IMR-90 (cell line): ENCODE measurements around the gene POLA2.

Experiments
- BHLHE40 ChIP-seq: fragments of 150-350 bp; IDR thresholded peaks from 2 replicates; pipeline ENCODE4 v1.6.1; 2016; ENCODE audit warnings: mild to moderate bottlenecking, low read depth, low read length
- CEBPB ChIP-seq: IDR thresholded peaks from 2 replicates; pipeline ENCODE4 v1.6.1; 2012; ENCODE audit warnings: low read depth, low read length, improper control_type of control experiment
- POLR2A ChIP-seq: IDR thresholded peaks from 2 replicates; pipeline ENCODE4 v1.6.1; 2012; ENCODE audit warnings: mild to moderate bottlenecking, low read depth, low read length
- RAD21 ChIP-seq: IDR thresholded peaks from 2 replicates; pipeline ENCODE4 v1.6.1; 2012; ENCODE audit warnings: low read length, improper control_type of control experiment
- SMC3 ChIP-seq: fragments of 150-350 bp; IDR thresholded peaks from 2 replicates; pipeline ENCODE4 v1.6.1; 2016; ENCODE audit warnings: low read depth, mild to moderate bottlenecking, antibody characterized with exemption, low read length, moderate library complexity
- TF ChIP-seq, protein P1 (sequence below): conservative IDR thresholded peaks from 2 replicates; pipeline ENCODE4 v1.5.1; 2012; ENCODE audit warnings: mild to moderate bottlenecking, low read depth, low read length, improper control_type of control experiment
- TF ChIP-seq, protein P2 (sequence below): fragments of 150-350 bp; IDR thresholded peaks from 2 replicates; pipeline ENCODE4 v1.6.1; 2016; ENCODE audit warnings: low read depth, mild to moderate bottlenecking, low read length, moderate library complexity, borderline replicate concordance

DNA sequence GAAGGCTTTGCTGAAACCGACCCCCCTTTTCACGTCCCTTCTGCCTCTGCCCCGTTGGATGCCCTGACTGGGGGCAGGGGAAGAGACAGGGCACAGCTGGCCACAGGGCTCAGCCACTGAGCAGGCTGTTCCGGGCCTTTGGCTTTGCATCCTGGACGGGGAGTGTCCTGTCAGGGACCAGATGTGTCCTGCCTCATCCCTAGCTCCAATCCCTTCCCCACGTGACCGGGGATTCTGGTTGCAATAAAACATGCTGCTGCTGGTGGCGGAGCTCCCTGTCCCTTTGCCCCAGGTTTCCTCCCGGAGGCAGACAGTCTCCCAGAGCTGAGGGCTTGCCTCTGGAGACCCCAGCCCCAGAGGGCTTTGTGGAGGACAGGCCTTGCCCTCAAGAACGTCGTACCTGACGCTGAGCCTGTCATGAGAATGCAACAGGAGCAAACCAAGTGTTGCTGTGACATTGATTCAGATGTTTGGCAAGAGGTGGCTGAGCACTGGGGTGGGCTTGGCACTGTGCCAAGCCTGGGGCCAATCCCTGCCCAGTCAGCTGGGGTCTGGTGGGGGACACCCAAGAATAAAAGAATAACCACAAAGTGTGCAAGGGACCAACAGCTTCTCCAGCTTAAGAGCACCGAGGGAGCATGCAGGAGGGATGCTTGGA is 60.2 kb downstream of the POLA2 start:
- TF ChIP-seq, protein P1, sequence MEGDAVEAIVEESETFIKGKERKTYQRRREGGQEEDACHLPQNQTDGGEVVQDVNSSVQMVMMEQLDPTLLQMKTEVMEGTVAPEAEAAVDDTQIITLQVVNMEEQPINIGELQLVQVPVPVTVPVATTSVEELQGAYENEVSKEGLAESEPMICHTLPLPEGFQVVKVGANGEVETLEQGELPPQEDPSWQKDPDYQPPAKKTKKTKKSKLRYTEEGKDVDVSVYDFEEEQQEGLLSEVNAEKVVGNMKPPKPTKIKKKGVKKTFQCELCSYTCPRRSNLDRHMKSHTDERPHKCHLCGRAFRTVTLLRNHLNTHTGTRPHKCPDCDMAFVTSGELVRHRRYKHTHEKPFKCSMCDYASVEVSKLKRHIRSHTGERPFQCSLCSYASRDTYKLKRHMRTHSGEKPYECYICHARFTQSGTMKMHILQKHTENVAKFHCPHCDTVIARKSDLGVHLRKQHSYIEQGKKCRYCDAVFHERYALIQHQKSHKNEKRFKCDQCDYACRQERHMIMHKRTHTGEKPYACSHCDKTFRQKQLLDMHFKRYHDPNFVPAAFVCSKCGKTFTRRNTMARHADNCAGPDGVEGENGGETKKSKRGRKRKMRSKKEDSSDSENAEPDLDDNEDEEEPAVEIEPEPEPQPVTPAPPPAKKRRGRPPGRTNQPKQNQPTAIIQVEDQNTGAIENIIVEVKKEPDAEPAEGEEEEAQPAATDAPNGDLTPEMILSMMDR = no peak
- no peak for TF ChIP-seq CEBPB
- TF ChIP-seq RAD21 = no peak
- TF ChIP-seq SMC3 = no peak
- no peak; the same call in 1 of the 2 replicates for TF ChIP-seq POLR2A
- TF ChIP-seq, protein P2, sequence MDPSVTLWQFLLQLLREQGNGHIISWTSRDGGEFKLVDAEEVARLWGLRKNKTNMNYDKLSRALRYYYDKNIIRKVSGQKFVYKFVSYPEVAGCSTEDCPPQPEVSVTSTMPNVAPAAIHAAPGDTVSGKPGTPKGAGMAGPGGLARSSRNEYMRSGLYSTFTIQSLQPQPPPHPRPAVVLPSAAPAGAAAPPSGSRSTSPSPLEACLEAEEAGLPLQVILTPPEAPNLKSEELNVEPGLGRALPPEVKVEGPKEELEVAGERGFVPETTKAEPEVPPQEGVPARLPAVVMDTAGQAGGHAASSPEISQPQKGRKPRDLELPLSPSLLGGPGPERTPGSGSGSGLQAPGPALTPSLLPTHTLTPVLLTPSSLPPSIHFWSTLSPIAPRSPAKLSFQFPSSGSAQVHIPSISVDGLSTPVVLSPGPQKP = no peak
- TF ChIP-seq BHLHE40 = no peak
